Adrenal gland (tissue), 5 donors: ENCODE measurements around the gene ADAMTSL1.

Experiments
- POLR2A ChIP-seq, 2 donors: fragments of 450-650 bp; IDR thresholded peaks; one replicate each; pipeline ENCODE4 v1.6.1; 2017; ENCODE audit warnings: antibody characterized with exemption in 2 of 2, mild to moderate bottlenecking in 2 of 2, moderate library complexity in 1 of 2
- TF ChIP-seq, protein P1 (sequence below), 6 experiments: fragments of 450-650 bp in 4 of 6; fragments of 200-600 bp in 2 of 6; sonication (generic) in 1 of 6; IDR thresholded peaks; 1 replicate in 5 of 6; 2 replicates in 1 of 6; pipeline versions ENCODE4 v1.5.1 to v1.8.0; 2016 to 2021; ENCODE audit warnings: antibody characterized with exemption in 6 of 6, mild to moderate bottlenecking in 2 of 6, moderate library complexity in 1 of 6
- donor health status: DM: no; HTN: no; CAD: no.

DNA sequence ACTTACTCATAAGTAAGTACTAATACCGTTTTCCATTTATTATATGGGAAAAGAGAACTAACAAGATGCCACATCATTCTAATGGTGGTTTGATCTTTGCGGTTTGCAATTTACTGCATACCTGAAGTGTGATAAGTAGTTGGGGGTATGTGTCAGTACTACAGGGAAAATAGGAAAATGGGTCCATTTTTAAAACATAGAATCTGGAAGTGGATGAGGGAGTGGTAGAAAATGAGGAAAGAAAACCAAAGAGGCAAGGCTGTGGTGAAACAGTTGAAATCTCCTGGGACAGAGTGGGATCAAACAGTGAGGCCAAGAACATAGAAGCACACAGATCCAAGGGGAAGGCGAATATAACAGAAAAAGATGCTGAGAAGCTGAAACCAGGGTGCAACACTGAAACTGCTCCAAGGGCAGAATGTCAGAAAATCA, 6.7 kb downstream of the ADAMTSL1 start:
- TF ChIP-seq, protein P1, sequence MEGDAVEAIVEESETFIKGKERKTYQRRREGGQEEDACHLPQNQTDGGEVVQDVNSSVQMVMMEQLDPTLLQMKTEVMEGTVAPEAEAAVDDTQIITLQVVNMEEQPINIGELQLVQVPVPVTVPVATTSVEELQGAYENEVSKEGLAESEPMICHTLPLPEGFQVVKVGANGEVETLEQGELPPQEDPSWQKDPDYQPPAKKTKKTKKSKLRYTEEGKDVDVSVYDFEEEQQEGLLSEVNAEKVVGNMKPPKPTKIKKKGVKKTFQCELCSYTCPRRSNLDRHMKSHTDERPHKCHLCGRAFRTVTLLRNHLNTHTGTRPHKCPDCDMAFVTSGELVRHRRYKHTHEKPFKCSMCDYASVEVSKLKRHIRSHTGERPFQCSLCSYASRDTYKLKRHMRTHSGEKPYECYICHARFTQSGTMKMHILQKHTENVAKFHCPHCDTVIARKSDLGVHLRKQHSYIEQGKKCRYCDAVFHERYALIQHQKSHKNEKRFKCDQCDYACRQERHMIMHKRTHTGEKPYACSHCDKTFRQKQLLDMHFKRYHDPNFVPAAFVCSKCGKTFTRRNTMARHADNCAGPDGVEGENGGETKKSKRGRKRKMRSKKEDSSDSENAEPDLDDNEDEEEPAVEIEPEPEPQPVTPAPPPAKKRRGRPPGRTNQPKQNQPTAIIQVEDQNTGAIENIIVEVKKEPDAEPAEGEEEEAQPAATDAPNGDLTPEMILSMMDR (IDR thresholded peaks at IDR 0.05) = no peak
- TF ChIP-seq POLR2A (IDR thresholded peaks at IDR 0.05) = no peak
